NCI-H510A (cell line): ENCODE results near the gene MMP20.

Source experiments
- DNase-seq: peaks from one replicate; lab custom pipeline; 2025; lab: John Stamatoyannopoulos, UW

MMP20 gene

DNA sequence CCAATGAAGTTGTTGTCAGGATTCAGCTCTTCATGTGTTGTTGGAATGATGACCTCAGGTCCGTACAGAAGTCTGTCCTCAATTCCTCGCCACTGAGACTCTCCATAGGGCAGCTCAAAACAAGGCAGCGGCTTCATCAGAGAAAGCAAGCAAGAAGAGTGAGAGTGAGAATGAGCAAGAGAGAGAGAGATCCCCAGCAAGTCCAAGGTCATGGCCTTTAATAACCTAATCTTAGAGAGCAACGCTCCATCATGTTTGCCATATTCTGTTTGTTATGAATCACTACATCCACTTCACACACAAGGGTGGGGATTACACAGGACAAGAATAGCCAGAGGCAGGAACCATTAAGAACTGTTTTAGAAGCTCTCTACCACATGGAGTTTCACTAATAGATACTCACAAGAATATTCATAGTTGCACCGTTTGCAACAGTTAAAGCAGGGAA is 71.3 kb downstream of the MMP20 start:
- DNase-seq = no peak

DNA sequence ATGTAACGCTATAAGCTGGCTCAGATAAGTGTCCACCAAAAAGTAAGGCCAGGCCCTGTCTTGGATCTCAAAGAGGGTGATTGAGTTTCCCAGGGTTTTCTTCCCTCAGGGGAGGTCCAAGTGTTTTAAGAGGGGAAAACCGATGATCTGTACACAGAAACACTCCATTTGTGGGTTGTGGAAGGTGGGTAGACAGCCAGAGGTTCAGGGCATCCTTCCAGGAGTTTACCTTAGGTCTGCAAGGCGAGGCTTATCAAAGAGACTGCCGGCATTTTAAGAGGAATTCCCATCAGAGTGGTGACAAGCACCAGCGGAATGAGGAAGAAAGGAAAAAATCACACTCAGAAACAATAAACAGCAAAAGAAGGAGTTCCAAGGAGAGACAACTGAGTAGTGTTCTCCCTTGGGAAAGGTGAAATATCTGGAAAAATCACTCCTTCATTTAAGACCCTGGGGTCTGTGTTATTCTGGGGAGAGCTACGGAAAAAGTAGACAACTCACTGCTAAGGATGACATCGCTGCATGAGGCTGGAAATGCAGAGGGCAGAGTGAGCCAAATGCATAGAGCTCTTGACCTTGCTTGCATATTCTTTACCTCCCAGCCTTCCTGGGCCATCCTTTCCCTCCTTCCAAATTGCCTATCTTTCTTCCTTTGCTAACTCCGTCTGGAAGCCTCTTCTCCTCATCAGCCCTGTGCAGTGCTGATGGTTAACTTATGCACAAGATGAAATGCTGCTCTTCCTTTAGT is 72.5 kb downstream of the MMP20 start:
- no peak for DNase-seq

DNA sequence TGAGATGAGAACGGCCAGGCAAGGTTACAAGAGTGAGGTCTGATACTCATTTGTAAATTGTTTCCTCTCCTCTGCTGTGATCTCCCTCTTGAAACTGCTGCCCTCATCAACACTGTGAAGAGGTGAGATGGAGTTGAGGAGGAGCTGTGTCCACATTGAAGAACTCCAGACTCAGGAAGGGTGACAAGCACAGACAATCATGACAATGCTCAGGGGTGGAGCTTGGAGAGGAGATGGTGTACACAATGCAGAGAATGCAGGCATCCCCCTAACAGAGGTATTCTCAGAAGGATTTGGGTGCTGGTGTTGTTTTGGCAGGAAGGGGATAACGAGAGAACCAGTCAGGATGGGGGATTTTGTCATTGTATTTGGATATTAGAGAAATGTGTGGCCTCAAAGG is 73.1 kb downstream of the MMP20 start:
- no peak for DNase-seq

- no peak for DNase-seq
Measured at GRCh38 chr11:102551169-102551781, 73.9 kb downstream of the MMP20 start.

GRCh38 chr11:102546923-102547471 is 78.1 kb downstream of the MMP20 start:
- DNase-seq = no peak

DNA sequence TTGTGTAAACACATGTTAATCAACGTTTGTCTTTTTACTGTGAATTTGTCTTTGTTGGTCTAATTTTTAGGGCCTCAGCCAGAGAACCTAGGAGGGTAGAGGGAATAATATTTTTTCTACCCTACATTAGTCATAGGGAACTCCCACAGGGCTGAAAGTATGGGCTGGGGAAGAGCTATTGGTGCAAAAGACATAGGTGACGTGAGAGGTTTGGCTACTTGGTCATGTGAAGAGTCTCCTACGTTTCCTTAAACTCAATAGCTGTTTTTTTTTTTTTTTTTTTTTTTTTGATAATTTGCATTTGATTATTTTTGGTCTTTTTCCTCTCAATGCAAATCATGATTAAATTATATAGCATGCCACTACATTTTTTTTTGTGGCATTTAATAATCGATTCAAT is 78.7 kb downstream of the MMP20 start:
- DNase-seq = no peak

DNA sequence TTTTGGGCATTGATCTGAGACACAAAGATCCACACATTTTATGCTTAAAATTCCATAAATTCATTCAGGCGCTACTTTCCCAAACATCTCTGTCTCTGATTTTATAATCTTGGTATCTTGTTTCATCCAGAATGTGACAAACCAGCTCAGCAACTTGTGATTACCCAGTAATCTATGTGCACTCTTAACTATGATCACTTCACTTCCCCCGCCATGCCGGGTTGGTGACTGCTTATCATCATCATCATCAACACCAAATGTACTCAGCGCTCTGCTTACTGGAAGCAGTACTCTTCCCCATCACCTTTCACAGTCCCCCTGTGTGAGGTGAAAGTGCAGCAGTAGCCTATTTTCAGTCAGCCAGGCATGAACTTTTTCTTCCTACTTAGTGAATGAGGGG is 79.4 kb downstream of the MMP20 start:
- no peak for DNase-seq

DNA sequence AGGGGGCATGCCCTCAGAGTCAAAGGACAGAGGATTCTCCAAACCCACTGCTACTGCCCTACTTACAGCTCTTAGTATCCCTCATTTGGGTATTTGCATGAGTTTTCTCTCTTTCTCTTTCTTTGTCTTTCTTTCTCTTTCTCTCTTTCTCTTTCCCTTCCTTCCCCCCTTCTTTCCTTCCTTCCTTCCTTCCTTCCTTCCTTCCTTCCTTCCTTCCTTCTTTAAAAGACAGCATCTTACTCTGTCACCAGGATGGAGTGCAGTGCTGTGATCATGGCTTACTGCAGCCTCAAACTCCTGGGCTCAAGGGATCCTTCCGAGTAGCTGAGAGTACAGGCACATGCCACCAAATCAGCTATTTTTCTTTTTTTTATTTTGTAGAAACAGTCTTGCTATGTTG is 80.5 kb downstream of the MMP20 start:
- no peak for DNase-seq

DNA sequence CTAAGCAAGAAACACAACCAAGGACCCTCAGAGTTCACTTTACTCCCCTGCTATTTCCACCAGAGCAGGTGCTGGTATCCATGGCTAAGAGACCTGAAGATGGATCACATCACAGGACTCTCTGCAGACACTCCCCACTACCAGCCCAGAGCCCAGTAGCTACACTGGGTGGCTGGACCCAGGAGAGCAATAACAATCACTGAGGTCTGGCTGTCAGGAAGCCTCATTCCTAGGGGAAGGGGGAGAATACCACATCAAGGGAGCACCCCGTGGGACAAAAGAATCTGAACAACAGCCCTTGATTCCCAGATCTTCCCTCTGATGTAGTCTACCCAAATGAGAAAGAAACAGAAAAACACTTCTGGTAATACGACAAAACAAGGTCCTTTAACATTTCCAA is 85.6 kb downstream of the MMP20 start:
- DNase-seq = no peak

- no peak for DNase-seq
Measured at GRCh38 chr11:102538932-102539331, 86.2 kb downstream of the MMP20 start.

DNA sequence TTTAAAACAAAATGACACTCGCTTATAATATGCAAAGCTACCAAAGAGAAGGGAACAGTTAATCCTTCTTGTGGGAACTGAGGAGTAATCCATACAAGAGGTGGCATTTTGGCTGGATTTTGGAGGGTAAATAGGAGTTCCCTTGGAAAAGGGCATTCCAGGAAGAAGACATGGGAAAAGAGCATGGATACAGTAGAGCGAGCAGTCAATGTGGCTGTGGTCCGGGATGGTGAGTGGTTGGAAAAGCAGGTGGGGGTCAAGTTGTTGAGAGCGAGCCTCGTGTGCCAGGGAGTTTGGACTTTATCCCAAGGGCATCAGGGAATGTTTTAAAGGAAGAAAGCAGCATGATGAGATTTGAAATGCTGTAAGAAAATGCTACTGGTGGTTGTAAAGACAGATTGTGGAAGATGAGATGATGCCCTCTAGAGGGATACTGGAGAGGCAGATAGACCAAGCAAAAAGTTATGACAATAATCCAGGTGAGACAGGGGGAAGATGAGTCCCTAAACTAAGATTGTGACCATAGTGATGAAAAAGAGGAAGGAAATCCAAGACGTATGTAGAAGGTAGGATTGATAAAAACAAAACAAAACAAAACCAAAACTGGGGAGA is 90.8 kb downstream of the MMP20 start:
- no peak for DNase-seq

DNA sequence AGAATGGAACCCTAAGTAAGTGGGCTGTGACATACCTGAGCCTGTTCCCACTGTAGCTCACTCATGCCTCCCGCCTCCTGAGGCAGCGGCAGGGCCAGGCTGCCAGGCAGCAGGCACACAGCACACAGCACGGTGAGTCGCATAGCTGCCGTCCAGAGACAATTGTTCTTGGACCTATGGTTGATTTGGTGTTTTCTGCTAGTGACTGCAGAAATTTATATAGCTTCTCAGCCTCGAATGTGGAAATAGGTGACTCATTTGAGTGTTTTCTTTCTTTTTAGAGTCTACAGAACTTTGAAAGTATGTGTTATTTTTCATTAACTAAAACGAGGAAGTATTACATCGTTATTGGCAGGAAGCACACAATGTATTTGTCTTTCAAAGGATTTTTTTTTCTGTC is 94.6 kb downstream of the MMP20 start, which contains the start of gene MMP7:
MMP7 (minus strand) TSS at position 190 of the 400 bp plus-strand sequence; CDS start at position 143, 47 bp downstream.
- no peak for DNase-seq

- no peak for DNase-seq
Measured at GRCh38 chr11:102528618-102529017, 96.5 kb downstream of the MMP20 start.

DNA sequence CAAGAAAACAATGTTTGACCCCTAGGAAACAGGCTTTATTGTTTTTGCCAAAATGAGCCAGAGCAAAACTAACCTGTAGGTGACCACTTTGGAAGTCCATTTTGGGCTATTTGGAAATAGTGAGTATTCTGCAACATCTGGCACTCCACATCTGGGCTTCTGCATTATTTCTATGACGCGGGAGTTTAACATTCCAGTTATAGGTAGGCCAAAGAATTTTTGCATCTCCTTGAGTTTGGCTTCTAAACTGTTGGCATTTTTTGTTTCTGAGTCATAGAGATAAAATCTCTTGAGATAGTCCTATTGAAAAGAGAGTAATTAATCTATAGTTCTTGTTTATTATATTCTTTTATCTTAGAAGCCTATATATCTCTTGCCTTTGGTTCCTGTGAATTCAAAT is 97.4 kb downstream of the MMP20 start:
- no peak for DNase-seq

DNA sequence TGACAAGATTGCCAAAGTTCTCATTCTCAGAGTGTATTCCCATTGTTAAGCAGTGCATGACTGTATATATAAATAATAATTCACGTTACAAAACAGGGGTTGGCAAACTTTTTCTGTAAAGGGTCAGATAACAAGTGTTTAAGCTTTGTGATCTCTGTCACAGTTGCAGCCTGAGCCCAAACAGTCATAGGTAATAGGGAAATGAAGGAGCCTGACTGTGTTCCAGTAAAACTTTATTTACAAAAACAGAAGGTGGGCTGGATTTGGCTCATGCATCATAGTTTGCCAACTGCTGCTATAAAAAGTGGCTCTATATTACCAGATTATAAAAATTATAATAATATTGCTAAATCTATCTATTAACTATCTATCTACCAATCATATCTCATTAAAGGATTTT is 98.1 kb downstream of the MMP20 start:
- no peak for DNase-seq
